Gastroesophageal sphincter (tissue), 4 donors: Measurements from ENCODE around the gene HOXB4. TPM values are rescaled to one million over a fixed set of nuclear protein-coding genes. Genes with fewer than 3 reads are reported as not detected.

ENCODE experiments used
- ATAC-seq: fragments of 150-250 bp; one replicate; pipeline ENCODE4 v1.9.1; 2016; ENCODE audit warnings: mild to moderate bottlenecking, moderate library complexity
- H3K27ac ChIP-seq, 4 donors: fragments of 200-600 bp; sonication (generic) in 3 of 4; 1 replicate in 3 of 4; 2 replicates in 1 of 4; pipeline ENCODE4 v1.5.1; 2016 to 2019
- H3K27me3 ChIP-seq: fragments of 200-600 bp; sonication (generic); one replicate; pipeline ENCODE4 v1.5.1; 2019
- H3K36me3 ChIP-seq, 2 donors: fragments of 200-600 bp; sonication (generic); one replicate each; pipeline ENCODE4 v1.5.1; 2019; ENCODE audit warnings: control low read depth in 1 of 2
- H3K4me1 ChIP-seq, 3 donors: fragments of 200-600 bp; sonication (generic); 1 replicate in 2 of 3; 2 replicates in 1 of 3; pipeline ENCODE4 v1.5.1; 2016 to 2019; ENCODE audit warnings: control low read depth in 2 of 3
- H3K4me3 ChIP-seq, 2 donors: fragments of 200-600 bp; sonication (generic); one replicate each; pipeline ENCODE4 v1.5.1; 2019; ENCODE audit warnings: mild to moderate bottlenecking in 1 of 2, moderate library complexity in 1 of 2
- H3K9me3 ChIP-seq, 3 donors: fragments of 200-600 bp; sonication (generic); one replicate each; pipeline ENCODE4 v1.5.1; 2017 to 2019; ENCODE audit warnings: control low read depth in 2 of 3
- CTCF ChIP-seq, 4 experiments: fragments of 200-600 bp in 2 of 4; fragments of 450-650 bp in 2 of 4; sonication (generic) in 1 of 4; IDR thresholded peaks; one replicate each; pipeline ENCODE4 v1.5.1; 2017 to 2019; ENCODE audit warnings: antibody characterized with exemption in 4 of 4, mild to moderate bottlenecking in 2 of 4, moderate library complexity in 2 of 4
- EP300 ChIP-seq: sonication (generic); formaldehyde crosslinking; IDR thresholded peaks from one replicate; pipeline ENCODE4 v1.6.1; 2017; ENCODE audit warnings: antibody characterized with exemption, mild to moderate bottlenecking
- POLR2A ChIP-seq, 2 donors: fragments of 450-650 bp; IDR thresholded peaks; one replicate each; pipeline ENCODE4 v1.6.1; 2017; ENCODE audit warnings: antibody characterized with exemption in 2 of 2, mild to moderate bottlenecking in 2 of 2, moderate library complexity in 1 of 2
- POLR2AphosphoS5 ChIP-seq: sonication (generic); formaldehyde crosslinking; IDR thresholded peaks from one replicate; pipeline ENCODE4 v1.6.1; 2017; ENCODE audit warnings: antibody characterized with exemption
- WGBS, 2 donors: methylation state at CpG; one replicate each; pipeline ENCODE4 v1.1.5; 2018; ENCODE audit warnings: low coverage in 1 of 2; 5-methylcytosine and 5-hydroxymethylcytosine counted together
- total RNA-seq, 4 donors: library from RNA; depleted of rRNA; stranded (reverse); fragments of >200 nt; gene quantifications; one replicate each; pipeline ENCODE4 v1.1.0, GENCODE V29; 2016

The HOXB4 gene
- total RNA-seq, 4 donors from 2014 or later: 3.0 to 12.9 (median 6.9) TPM

DNA sequence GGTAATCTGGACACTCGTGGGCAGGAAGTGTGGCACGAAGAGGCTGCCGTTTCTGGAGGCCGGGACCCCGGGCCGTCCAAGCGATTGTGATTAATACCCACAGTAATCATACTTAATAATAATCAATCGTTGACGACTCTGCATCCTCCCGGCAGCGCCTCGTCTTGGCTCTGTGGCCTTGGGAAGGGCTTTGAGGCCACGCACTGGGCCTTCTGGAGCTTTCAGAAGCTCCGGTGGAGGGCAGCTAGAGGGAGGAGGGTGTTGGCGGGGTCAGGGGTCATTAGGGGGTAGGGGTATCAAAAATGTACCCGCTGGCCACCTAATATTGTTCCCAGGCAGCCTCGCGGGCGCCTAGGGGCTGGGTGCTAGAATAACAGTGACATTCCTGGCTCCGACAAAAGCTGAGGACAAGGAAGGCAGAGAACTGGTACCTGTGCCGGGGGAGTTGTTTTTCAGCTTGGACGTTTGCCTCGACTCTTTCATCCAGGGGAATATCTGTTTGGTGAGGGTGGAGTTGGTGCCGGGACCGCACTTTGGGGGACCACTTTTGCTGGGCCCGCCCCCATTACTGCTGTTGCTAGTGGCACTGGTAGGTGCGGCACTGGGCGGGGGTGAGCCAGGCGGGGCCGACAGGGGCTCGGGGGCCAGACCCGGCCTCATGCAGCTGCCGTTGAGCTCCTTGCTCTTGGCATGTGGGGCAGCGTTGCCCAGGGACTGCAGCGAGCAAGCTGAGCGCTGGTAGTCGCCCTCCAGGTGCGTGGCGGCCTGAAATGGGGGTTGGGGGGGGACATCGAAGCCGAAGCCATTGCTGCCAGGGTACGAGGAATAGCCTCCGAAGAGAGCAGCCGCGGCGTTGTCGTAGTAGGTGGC lies 26.3 kb downstream of the HOXB4 start:
- Histone ChIP-seq H3K27ac (peak overlapping the region; percentile 90 to 98 (median 96)), H3K27me3 (no peaks in the 10 kb centered on the region), H3K4me3 (peak overlapping the region; percentile 7 to 60), H3K9me3 (no peaks in the 10 kb centered on the region), H3K36me3 (peaks cover 0 to 25% of the 10 kb centered on the region in 2 donors), H3K4me1 (peaks cover 3 to 97% (median 26%) of the 10 kb centered on the region in 3 donors)
- peak; percentile 4 for ATAC-seq
- no peak for TF ChIP-seq POLR2A (IDR thresholded peaks at IDR 0.05)
- no peak for TF ChIP-seq EP300
- peak; percentile 2 for TF ChIP-seq POLR2AphosphoS5
- 25% methylated on average over 12 of the region's 47 CpGs; no CpG with 5 or more reads in 1 of the 2 donors for WGBS, 2 donors

DNA sequence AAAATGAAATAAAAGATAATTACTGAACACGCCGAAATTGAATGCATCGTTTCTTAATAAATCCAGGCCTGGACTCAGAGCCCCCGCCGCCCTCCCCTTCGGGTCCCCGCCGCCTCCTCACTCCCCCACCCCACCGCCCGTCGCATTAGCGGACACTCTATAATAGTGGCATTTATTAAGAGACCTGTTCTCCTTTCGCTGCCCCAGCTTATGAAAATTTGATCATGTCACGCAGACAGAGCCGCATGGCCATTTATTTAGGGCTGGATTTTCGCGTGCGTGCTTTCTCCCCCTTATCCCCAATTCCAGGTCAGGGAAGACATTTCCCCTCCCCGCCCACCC lies 27.0 kb downstream of the HOXB4 start:
- peaks cover 3 to 97% (median 28%) of the 10 kb centered on the region in 3 donors for H3K4me1 ChIP-seq
- TF ChIP-seq POLR2A (IDR thresholded peaks at IDR 0.05): no peak
- TF ChIP-seq CTCF (IDR thresholded peaks at IDR 0.05): no peak
- no peak for TF ChIP-seq POLR2AphosphoS5
- no peak for TF ChIP-seq EP300
- WGBS, 2 donors: 32 to 48% methylated on average over 12 to 13 of the region's 19 CpGs
- ATAC-seq: no peak
- no peaks in the 10 kb centered on the region for H3K9me3 ChIP-seq
- H3K4me3 ChIP-seq: peak overlapping the region; percentile 7 to 60
- peak overlapping the region; percentile 90 to 98 (median 96) for H3K27ac ChIP-seq
- H3K27me3 ChIP-seq: no peaks in the 10 kb centered on the region
- H3K36me3 ChIP-seq: peaks cover 0 to 25% of the 10 kb centered on the region in 2 donors

- Histone ChIP-seq H3K27me3 (no peaks in the 10 kb centered on the region), H3K4me1 (peaks cover 4 to 97% (median 31%) of the 10 kb centered on the region in 3 donors), H3K27ac (peak overlapping the region; percentile 90 to 98 (median 96)), H3K4me3 (peak overlapping the region; percentile 7 to 60), H3K9me3 (no peaks in the 10 kb centered on the region), H3K36me3 (peaks cover 0 to 25% of the 10 kb centered on the region in 2 donors)
- no CpG with 5 or more reads among the region's 70 CpGs for WGBS, 2 donors
- ATAC-seq: no peak
- TF ChIP-seq CTCF (IDR thresholded peaks at IDR 0.05): peak in 1 of 4 experiments; percentile 47
- TF ChIP-seq POLR2A (IDR thresholded peaks at IDR 0.05): no peak
- no peak for TF ChIP-seq EP300
These were observed 27.5 kb downstream of the HOXB4 start for GRCh38 chr17:48550502-48551213.

DNA sequence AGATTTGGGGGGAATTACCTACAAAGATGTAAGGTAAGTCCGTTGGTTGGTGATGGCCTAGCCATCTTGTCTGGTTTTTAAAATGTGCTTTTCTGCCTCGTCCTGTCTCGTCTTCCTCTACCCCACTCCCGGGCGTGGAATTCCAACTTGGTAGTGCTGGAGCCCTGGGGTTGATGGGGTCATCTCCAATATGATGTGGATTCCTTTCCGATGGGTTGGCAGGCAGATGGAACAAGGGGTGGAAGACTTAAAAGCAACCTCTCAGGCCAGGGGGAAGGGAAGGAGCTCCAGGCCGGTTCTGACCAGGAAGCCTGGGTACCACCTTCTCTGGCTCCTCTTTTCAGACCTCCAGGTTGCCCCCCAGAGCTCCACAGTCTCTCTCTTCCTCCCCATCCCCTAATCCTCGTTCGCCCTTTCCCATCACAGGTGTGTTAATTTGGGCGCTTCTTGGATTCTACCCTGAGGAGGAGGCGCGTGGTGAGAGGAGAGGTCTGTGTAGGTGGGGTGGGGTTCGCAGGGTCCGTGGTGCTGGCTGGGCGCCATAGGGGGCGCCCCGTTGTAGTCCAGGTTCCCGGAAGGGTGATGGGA lies 28.1 kb downstream of the HOXB4 start:
- 55 to 90% methylated on average over 2 to 8 of the region's 18 CpGs for WGBS, 2 donors
- H3K9me3 ChIP-seq: no peaks in the 10 kb centered on the region
- H3K4me3 ChIP-seq: peak overlapping the region in 1 of 2 donors; percentile 60
- H3K36me3 ChIP-seq: peaks cover 0 to 25% of the 10 kb centered on the region in 2 donors
- H3K27me3 ChIP-seq: no peaks in the 10 kb centered on the region
- H3K27ac ChIP-seq: peak overlapping the region; percentile 90 to 98 (median 96)
- peaks cover 10 to 100% (median 38%) of the 10 kb centered on the region in 3 donors for H3K4me1 ChIP-seq
- no peak for ATAC-seq
- TF ChIP-seq POLR2AphosphoS5: no peak
- no peak for TF ChIP-seq POLR2A (IDR thresholded peaks at IDR 0.05)
- no peak for TF ChIP-seq EP300
- TF ChIP-seq CTCF (IDR thresholded peaks at IDR 0.05): no peak

DNA sequence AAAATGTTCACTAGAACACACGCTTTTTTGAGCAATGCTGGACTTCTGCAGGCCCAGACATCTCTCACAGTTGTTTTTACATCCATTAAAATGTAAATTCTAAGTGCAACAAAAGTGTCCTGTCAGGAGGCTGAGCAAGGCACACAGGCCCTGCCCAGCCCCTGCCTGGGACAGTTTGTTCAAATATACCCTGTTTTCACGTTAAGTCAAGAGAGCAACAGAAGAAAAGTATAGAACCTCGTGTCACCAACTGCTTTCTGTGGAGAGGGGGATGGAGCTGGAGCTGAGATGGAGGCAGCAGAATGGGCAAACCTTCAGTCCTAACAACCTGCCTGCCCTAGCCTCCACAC lies 28.9 kb downstream of the HOXB4 start:
- no peaks in the 10 kb centered on the region for H3K27me3 ChIP-seq
- no peaks in the 10 kb centered on the region for H3K9me3 ChIP-seq
- H3K4me1 ChIP-seq: peaks cover 11 to 98% (median 41%) of the 10 kb centered on the region in 3 donors
- ATAC-seq: no peak
- peak overlapping the region; percentile 90 to 98 (median 96) for H3K27ac ChIP-seq
- TF ChIP-seq CTCF (IDR thresholded peaks at IDR 0.05) (no peak), POLR2AphosphoS5 (no peak), EP300 (no peak), POLR2A (IDR thresholded peaks at IDR 0.05) (no peak)
- WGBS, 2 donors: 32 to 35% methylated on average over 2 to 3 of the region's 3 CpGs
- H3K4me3 ChIP-seq: no peak overlapping the region
- H3K36me3 ChIP-seq: peaks cover 0 to 25% of the 10 kb centered on the region in 2 donors
